Natural killer cell (primary cell): ENCODE measurements around the gene ZMIZ1. TPM values are rescaled to one million over a fixed set of nuclear protein-coding genes. Genes with fewer than 3 reads are reported as not detected.

Source experiments
- ATAC-seq, 3 donors: fragments of 150-1000 bp in 2 of 3; fragments of 200-7000 bp in 1 of 3; cut with Tn5 transposase; 1 replicate in 1 of 3; 2 replicates in 2 of 3; pipeline ENCODE4 v1.10.0; 2021; ENCODE audit warnings: mild to moderate bottlenecking in 2 of 3, moderate library complexity in 2 of 3
- DNase-seq, 2 donors: peaks; one replicate each; pipeline versions ENCODE4 v3.0.0 to v3.0.0-alpha.2; 2013 to 2021; ENCODE audit warnings: mixed read lengths in 1 of 2
- H3K27ac ChIP-seq: one replicate; pipeline ENCODE4 v1.5.1; 2013; ENCODE audit warnings: mild to moderate bottlenecking, low read length
- H3K27me3 ChIP-seq: one replicate; pipeline ENCODE4 v1.6.1; 2013; ENCODE audit warnings: low read length; ENCODE audit not compliant: control insufficient read depth, insufficient read depth
- H3K36me3 ChIP-seq: one replicate; pipeline ENCODE4 v1.6.1; 2013; ENCODE audit warnings: low read length; ENCODE audit not compliant: control insufficient read depth, insufficient read depth
- H3K4me1 ChIP-seq: one replicate; pipeline ENCODE4 v1.6.1; 2013; ENCODE audit warnings: low read length; ENCODE audit not compliant: control insufficient read depth, insufficient read depth
- H3K4me3 ChIP-seq: one replicate; pipeline ENCODE4 v1.5.1; 2013; ENCODE audit warnings: low read length
- H3K9me3 ChIP-seq: one replicate; pipeline ENCODE4 v1.6.1; 2013; ENCODE audit warnings: low read length; ENCODE audit not compliant: control insufficient read depth, insufficient read depth
- H3K27ac Mint-ChIP-seq, 2 donors: one replicate each; pipeline ENCODE4 v1.8.0; 2022; ENCODE audit warnings: mild to moderate bottlenecking in 2 of 2, mixed read lengths in 2 of 2, moderate library complexity in 1 of 2
- H3K27me3 Mint-ChIP-seq, 2 donors: one replicate each; pipeline ENCODE4 v1.8.0; 2022; ENCODE audit warnings: low read depth in 2 of 2, mixed read lengths in 2 of 2
- H3K36me3 Mint-ChIP-seq: one replicate; pipeline ENCODE4 v1.8.0; 2022; ENCODE audit warnings: mixed read lengths
- H3K4me1 Mint-ChIP-seq, 2 donors: one replicate each; pipeline ENCODE4 v1.8.0; 2022; ENCODE audit warnings: mixed read lengths in 2 of 2
- H3K4me3 Mint-ChIP-seq: one replicate; pipeline ENCODE4 v1.8.0; 2022; ENCODE audit warnings: mild to moderate bottlenecking, moderate library complexity, mixed read lengths
- H3K9me3 Mint-ChIP-seq, 2 donors: one replicate each; pipeline ENCODE4 v1.8.0; 2022; ENCODE audit warnings: mixed read lengths in 2 of 2
- CTCF ChIP-seq: fragments of 200-600 bp; IDR thresholded peaks from one replicate; pipeline ENCODE4 v1.8.0; 2022; ENCODE audit warnings: antibody characterized with exemption
- WGBS: methylation state at CpG from one replicate; pipeline ENCODE4 v1.1.7; 2013; ENCODE audit warnings: missing lambda C conversion rate; ENCODE audit not compliant: insufficient coverage; 5-methylcytosine and 5-hydroxymethylcytosine counted together
- intact Hi-C: fragments of 100-400 bp; cut with micrococcal nuclease; formaldehyde crosslinking; loops from one replicate; pipeline ENCODE4 v1.14.2; 2022
- total RNA-seq, 4 donors: library from RNA; stranded (reverse); fragments of 120-200 nt in 1 of 4; gene quantifications; one replicate each; pipeline versions ENCODE4 v1.2.3 to v1.2.4, GENCODE V29; 2013 to 2022

ZMIZ1 gene
- total RNA-seq, 3 donors from 2014 or later (not counting 1 experiment from before 2014, with no cell fraction given) = 36.5 to 51.5 (median 37.9) TPM

- ATAC-seq = peak; percentile 68 to 79 (median 71)
- peaks cover 34% of the 10 kb centered on the region for H3K36me3 ChIP-seq
- no peaks in the 10 kb centered on the region for H3K27me3 ChIP-seq
- H3K4me3 ChIP-seq = peak overlapping the region; percentile 81
- H3K36me3 Mint-ChIP-seq = no peaks in the 10 kb centered on the region
- peak overlapping the region; percentile 91 to 92 for H3K27ac Mint-ChIP-seq
- WGBS = 8% methylated on average over 34 of the region's 34 CpGs
- H3K9me3 Mint-ChIP-seq = no peaks in the 10 kb centered on the region
- no peaks in the 10 kb centered on the region for H3K27me3 Mint-ChIP-seq
- intact Hi-C loops = loop anchor here (2.0 kb wide), 1 partner anchor 97 kb away; the partner anchor contains the start of gene ZCCHC24
- H3K4me1 ChIP-seq = peaks cover 41% of the 10 kb centered on the region
- peak overlapping the region; percentile 87 for H3K4me3 Mint-ChIP-seq
- no peaks in the 10 kb centered on the region for H3K9me3 ChIP-seq
- TF ChIP-seq CTCF = no peak
- peak; percentile 73 to 86 for DNase-seq
- H3K4me1 Mint-ChIP-seq = peaks cover 17 to 45% of the 10 kb centered on the region in 2 donors
- peak overlapping the region; percentile 76 for H3K27ac ChIP-seq
These were observed 279.3 kb downstream of the ZMIZ1 start for GRCh38 chr10:79347894-79348639.

- Mint-ChIP-seq H3K27ac (peak overlapping the region; percentile 91 to 92), H3K9me3 (no peaks in the 10 kb centered on the region), H3K4me1 (peaks cover 23 to 47% of the 10 kb centered on the region in 2 donors), H3K36me3 (no peaks in the 10 kb centered on the region), H3K27me3 (no peaks in the 10 kb centered on the region), H3K4me3 (peak overlapping the region; percentile 87)
- Histone ChIP-seq H3K4me3 (peak overlapping the region; percentile 81), H3K9me3 (no peaks in the 10 kb centered on the region), H3K27me3 (no peaks in the 10 kb centered on the region), H3K4me1 (peaks cover 40% of the 10 kb centered on the region), H3K36me3 (peaks cover 39% of the 10 kb centered on the region), H3K27ac (peak overlapping the region; percentile 76)
- no peak for TF ChIP-seq CTCF
- ATAC-seq (no peak), DNase-seq (no peak)
- intact Hi-C loops = loop anchor here (2.0 kb wide), 1 partner anchor 96 kb away; the partner anchor contains the start of gene ZCCHC24
- WGBS = 85% methylated on average over 2 of the region's 3 CpGs
These were observed 279.8 kb downstream of the ZMIZ1 start for GRCh38 chr10:79348640-79348988.

- H3K4me3 Mint-ChIP-seq = peak overlapping the region; percentile 87
- ATAC-seq (no peak), DNase-seq (no peak)
- no peaks in the 10 kb centered on the region for H3K9me3 Mint-ChIP-seq
- Histone ChIP-seq H3K9me3 (no peaks in the 10 kb centered on the region), H3K4me3 (no peak overlapping the region), H3K27me3 (no peaks in the 10 kb centered on the region), H3K4me1 (peaks cover 42% of the 10 kb centered on the region), H3K36me3 (peaks cover 43% of the 10 kb centered on the region), H3K27ac (peak overlapping the region; percentile 76)
- H3K4me1 Mint-ChIP-seq = peaks cover 26 to 48% of the 10 kb centered on the region in 2 donors
- 89% methylated on average over 6 of the region's 6 CpGs for WGBS
- no peaks in the 10 kb centered on the region for H3K27me3 Mint-ChIP-seq
- no peak for TF ChIP-seq CTCF
- peak overlapping the region; percentile 91 to 92 for H3K27ac Mint-ChIP-seq
- no peaks in the 10 kb centered on the region for H3K36me3 Mint-ChIP-seq
- intact Hi-C loops = loop anchor here (2.0 kb wide), 1 partner anchor 96 kb away; the partner anchor contains the start of gene ZCCHC24
These were observed 280.3 kb downstream of the ZMIZ1 start for GRCh38 chr10:79349072-79349491.
